A549 (cell line): ENCODE measurements around the gene ELAVL1.

Experiments
- CBX8 ChIP-seq: fragments of 200-600 bp; sonication (generic); IDR thresholded peaks from 2 replicates; pipeline ENCODE4 v1.6.1; 2016
- CTCF ChIP-seq: fragments of >200 bp; sonication (Bioruptor Twin); formaldehyde crosslinking; IDR thresholded peaks from 3 replicates; pipeline ENCODE4 v1.5.1; 2016
- HDAC2 ChIP-seq: fragments of 200-600 bp; sonication (generic); IDR thresholded peaks from 2 replicates; pipeline ENCODE4 v1.6.1; 2016
- HOXB5 ChIP-seq: fragments of 250-450 bp; sonication (Bioruptor Pico); IDR thresholded peaks from 2 replicates; pipeline ENCODE4 v1.5.0; 2020; ENCODE audit warnings: mild to moderate bottlenecking, moderate library complexity
- MAX ChIP-seq: IDR thresholded peaks from 2 replicates; pipeline ENCODE4 v1.6.1; 2012
- PBX3 ChIP-seq: IDR thresholded peaks from 2 replicates; pipeline ENCODE4 v1.6.1; 2012
- PHF8 ChIP-seq: fragments of 200-600 bp; sonication (generic); IDR thresholded peaks from 2 replicates; pipeline ENCODE4 v1.6.1; 2016; ENCODE audit warnings: low read depth, mild to moderate bottlenecking, antibody characterized with exemption, moderate library complexity, borderline replicate concordance
- POLR2A ChIP-seq: IDR thresholded peaks from 2 replicates; pipeline ENCODE4 v1.6.1; 2012; ENCODE audit warnings: mild to moderate bottlenecking, low read length
- RAD21 ChIP-seq, 2 experiments: fragments of >200 bp in 1 of 2; sonication (Bioruptor Twin) in 1 of 2; formaldehyde crosslinking in 1 of 2; IDR thresholded peaks in 1 of 2; conservative IDR thresholded peaks in 1 of 2; 2 replicates in 1 of 2; 3 replicates in 1 of 2; pipeline ENCODE4 v1.6.1; 2012 to 2018; ENCODE audit warnings: inconsistent platforms in 1 of 2
- RARB ChIP-seq: fragments of 250-450 bp; sonication (Bioruptor Pico); IDR thresholded peaks from 2 replicates; pipeline ENCODE4 v1.8.0; 2021; ENCODE audit warnings: mild to moderate bottlenecking, moderate library complexity
- REST ChIP-seq: fragments of 200-600 bp; sonication (generic); IDR thresholded peaks from 2 replicates; pipeline ENCODE4 v1.6.1; 2016; ENCODE audit warnings: antibody characterized with exemption, mild to moderate bottlenecking, moderate library complexity
- RFX5 ChIP-seq: fragments of 450-650 bp; IDR thresholded peaks from 2 replicates; pipeline ENCODE4 v1.7.1; 2014; ENCODE audit warnings: antibody characterized with exemption, mild to moderate bottlenecking, moderate library complexity
- RNF2 ChIP-seq: fragments of 200-600 bp; sonication (generic); IDR thresholded peaks from 2 replicates; pipeline ENCODE4 v1.6.1; 2016; ENCODE audit warnings: low read depth, mild to moderate bottlenecking, antibody characterized with exemption, moderate library complexity, borderline replicate concordance
- SREBF2 ChIP-seq: fragments of 450-650 bp; IDR thresholded peaks from 2 replicates; pipeline ENCODE4 v1.6.1; 2014; ENCODE audit warnings: mild to moderate bottlenecking, moderate library complexity

GRCh38 chr19:7986321-7987113, 18.9 kb downstream of the ELAVL1 start:
- TF ChIP-seq SREBF2: no peak
- no peak for TF ChIP-seq REST
- TF ChIP-seq RAD21 (conservative IDR thresholded peaks at IDR 0.05 in 1 of 2, IDR thresholded peaks at IDR 0.05 in 1 of 2): no peak
- no peak for TF ChIP-seq CTCF
- TF ChIP-seq RNF2: no peak
- TF ChIP-seq POLR2A: no peak
- no peak for TF ChIP-seq RARB
- no peak for TF ChIP-seq RFX5
- no peak for TF ChIP-seq HDAC2
- no peak for TF ChIP-seq CBX8
- TF ChIP-seq PHF8: no peak
- no peak for TF ChIP-seq HOXB5
- TF ChIP-seq MAX: no peak
- no peak for TF ChIP-seq PBX3
